Transverse colon (tissue), 4 donors: ENCODE data around the gene RNF225. TPM values are rescaled to one million over a fixed set of nuclear protein-coding genes. Genes with fewer than 3 reads are reported as not detected.
A peak's percentile ranks its signal among the peaks of the same experiment; 100 is the strongest.
"Not testable (repeated sequence)": the region's sequence is repeated elsewhere in the genome, so short reads cannot be mapped to it uniquely, and the experiment has no call there.

ENCODE experiments used
- DNase-seq: peaks from one replicate; pipeline ENCODE4 v3.0.0-alpha.2; 2019
- H3K27ac ChIP-seq, 4 donors: fragments of 200-600 bp; sonication (generic); 2 replicates each; pipeline ENCODE4 v1.5.1; 2016 to 2018; ENCODE audit warnings: inconsistent platforms in 4 of 4
- H3K27me3 ChIP-seq: fragments of 200-600 bp; sonication (generic); 2 replicates; pipeline ENCODE4 v1.5.1; 2017; ENCODE audit warnings: inconsistent platforms
- H3K36me3 ChIP-seq, 4 donors: fragments of 200-600 bp; sonication (generic); 2 replicates each; pipeline ENCODE4 v1.5.1; 2017 to 2019; ENCODE audit warnings: inconsistent platforms in 4 of 4
- H3K4me1 ChIP-seq, 4 donors: fragments of 200-600 bp; sonication (generic); 2 replicates each; pipeline ENCODE4 v1.5.1; 2017 to 2020; ENCODE audit warnings: inconsistent platforms in 4 of 4
- H3K4me3 ChIP-seq, 4 donors: fragments of 200-600 bp; sonication (generic); 1 replicate in 1 of 4; 2 replicates in 3 of 4; pipeline versions ENCODE4 v1.5.1 to v1.6.1; 2017 to 2019; ENCODE audit warnings: inconsistent platforms in 4 of 4
- H3K9me3 ChIP-seq, 2 donors: fragments of 200-600 bp; sonication (generic); 2 replicates each; pipeline ENCODE4 v1.5.1; 2017 to 2019; ENCODE audit warnings: inconsistent platforms in 2 of 2
- CTCF ChIP-seq, 5 experiments: fragments of 200-600 bp in 3 of 5; fragments of 450-650 bp in 2 of 5; sonication (generic) in 3 of 5; IDR thresholded peaks; 1 replicate in 2 of 5; 2 replicates in 3 of 5; pipeline ENCODE4 v1.5.1; 2016 to 2017; ENCODE audit warnings: antibody characterized with exemption in 5 of 5, inconsistent platforms in 3 of 5, mild to moderate bottlenecking in 2 of 5, moderate library complexity in 1 of 5
- EP300 ChIP-seq: sonication (generic); formaldehyde crosslinking; IDR thresholded peaks from one replicate; pipeline ENCODE4 v1.6.1; 2017; ENCODE audit warnings: antibody characterized with exemption, low read depth
- POLR2A ChIP-seq: fragments of 450-650 bp; IDR thresholded peaks from one replicate; pipeline ENCODE4 v1.6.1; 2016; ENCODE audit warnings: antibody characterized with exemption, mild to moderate bottlenecking, moderate library complexity
- POLR2AphosphoS5 ChIP-seq, 3 donors: sonication (generic); formaldehyde crosslinking; IDR thresholded peaks; one replicate each; pipeline ENCODE4 v1.6.1; 2016; ENCODE audit warnings: antibody characterized with exemption in 3 of 3
- WGBS, 2 donors: methylation state at CpG; one replicate each; pipeline ENCODE4 v1.1.5; 2018; ENCODE audit warnings: low coverage in 1 of 2; 5-methylcytosine and 5-hydroxymethylcytosine counted together
- in situ Hi-C, 4 donors: fragments of 200-750 bp; cut with MboI; loops; one replicate each; pipeline versions ENCODE4 v1.15.0 to v1.15.1; 2017; ENCODE audit warnings: low sequenced_read_pairs in 3 of 4, low pct_ligation_motif_present in 1 of 4, low pct_unique_long_range_greater_than_20kb in 1 of 4
- intact Hi-C: fragments of 100-400 bp; cut with DNase I; formaldehyde crosslinking; loops from one replicate; pipeline ENCODE4 v1.15.1; 2023; ENCODE audit warnings: low total_unique reads
- total RNA-seq, 4 donors: library from RNA; depleted of rRNA; stranded (reverse); fragments of >200 nt; gene quantifications; one replicate each; pipeline ENCODE4 v1.1.0, GENCODE V29; 2016

RNF225 gene
- total RNA-seq, result not detected

GRCh38 chr19:58395220-58395978 is at the start of gene RNF225:
Gene RNF225, plus strand, starts transcription at chr19:58395656. Its CDS starts 434 bp downstream, at chr19:58396090.
- peak; percentile 24 for TF ChIP-seq POLR2A
- TF ChIP-seq POLR2AphosphoS5 (IDR thresholded peaks at IDR 0.05), result no peak
- peak; percentile 50 for DNase-seq
- 41% methylated on average over 21 of the region's 21 CpGs; no CpG with 5 or more reads in 1 of the 2 donors for WGBS, 2 donors
- no peak within 1 kb of the TSS for H3K27ac ChIP-seq
- peaks cover 2 to 21% (median 9%) of the 10 kb centered on the region in 4 donors for H3K4me1 ChIP-seq
- peak within 1 kb of the TSS in 1 of 4 donors; percentile 21 for H3K4me3 ChIP-seq
- intact Hi-C loops, result no loop called here
- peaks cover 0 to 40% (median 5%) of the 10 kb centered on the region in 4 donors for H3K36me3 ChIP-seq
- no peaks in the 10 kb centered on the region for H3K9me3 ChIP-seq
- in situ Hi-C loops, result no loop called here
- H3K27me3 ChIP-seq, result peaks cover 29% of the 10 kb centered on the region

DNA sequence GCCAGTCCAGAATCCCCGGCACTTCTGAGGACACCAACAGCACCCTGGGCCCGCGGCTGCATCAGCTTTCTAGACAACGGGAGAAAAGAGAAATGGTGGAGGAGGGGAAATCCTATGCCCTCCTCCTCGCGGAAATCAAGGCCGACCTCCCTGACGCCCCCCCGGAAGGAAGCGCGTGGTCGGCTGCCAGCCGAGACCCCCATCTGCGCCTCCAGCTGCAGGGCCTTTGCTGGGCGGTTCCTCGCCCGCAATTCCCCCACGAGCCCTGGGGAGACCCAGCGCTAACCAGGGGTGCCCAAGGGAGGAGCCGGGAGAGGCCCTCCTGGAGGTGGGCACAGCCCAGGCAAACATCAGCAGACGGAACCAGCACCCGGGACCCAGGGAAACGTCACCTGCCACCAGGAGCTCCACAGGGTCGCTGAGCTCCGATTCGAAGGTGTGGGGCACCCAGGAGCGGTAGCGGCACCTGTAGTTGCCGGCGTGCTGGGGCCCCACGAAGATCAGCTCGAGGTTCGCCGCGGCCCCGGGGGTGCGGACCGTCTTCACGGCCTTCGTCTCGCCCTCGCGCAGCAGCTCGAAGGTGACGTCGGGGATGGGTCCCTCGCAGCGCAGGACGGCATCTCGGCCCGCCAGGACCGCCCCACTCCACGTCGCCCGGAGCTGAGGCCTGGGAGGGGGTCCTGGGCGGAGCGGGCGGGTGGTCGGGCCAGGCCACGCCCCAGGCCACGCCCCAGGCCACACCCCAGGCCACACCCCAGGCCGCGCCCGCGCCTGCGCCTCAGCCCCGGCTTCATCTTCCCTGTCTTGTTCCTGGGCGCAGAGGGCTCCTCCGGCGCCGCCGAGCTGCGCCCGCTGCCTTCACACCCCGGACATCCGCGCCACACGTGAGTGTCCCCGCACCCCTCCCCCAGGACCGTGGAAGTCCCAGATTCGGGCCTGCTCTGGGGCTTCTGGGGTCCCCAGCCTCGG is 48.2 kb upstream of the RNF225 start:
- TF ChIP-seq POLR2AphosphoS5 (IDR thresholded peaks at IDR 0.05), result peak in 1 of 3 donors; percentile 46
- no peak for TF ChIP-seq EP300
- WGBS, 2 donors, result 18% methylated on average over 59 of the region's 82 CpGs; no CpG with 5 or more reads in 1 of the 2 donors
- Histone ChIP-seq H3K4me3 (peak overlapping the region; percentile 35 to 58 (median 44)), H3K27me3 (peaks cover 62% of the 10 kb centered on the region), H3K27ac (peak overlapping the region; percentile 60 to 86 (median 75)), H3K9me3 (no peaks in the 10 kb centered on the region), H3K36me3 (no peaks in the 10 kb centered on the region), H3K4me1 (peaks cover 0 to 26% (median 8%) of the 10 kb centered on the region in 4 donors)
- DNase-seq, result peak; percentile 69
- in situ Hi-C loops (no loop called here), intact Hi-C loops (no loop called here)

- Histone ChIP-seq H3K4me1 (peaks cover 0 to 26% (median 8%) of the 10 kb centered on the region in 4 donors), H3K27ac (peak overlapping the region; percentile 60 to 86 (median 75)), H3K4me3 (peak overlapping the region; percentile 35 to 58 (median 41)), H3K27me3 (peaks cover 62% of the 10 kb centered on the region)
- DNase-seq, H3K9me3 ChIP-seq, H3K36me3 ChIP-seq, in situ Hi-C loops, intact Hi-C loops: not testable (repeated sequence)
- WGBS, 2 donors, result 22 to 29% methylated on average over 7 to 12 of the region's 12 CpGs
Observed at GRCh38 chr19:58348080-58348479, 47.4 kb upstream of the RNF225 start.

GRCh38 chr19:58349590-58349989 is 45.9 kb upstream of the RNF225 start:
- in situ Hi-C loops, result no loop called here
- 51 to 52% methylated on average over 5 to 8 of the region's 8 CpGs for WGBS, 2 donors
- no peak for DNase-seq
- Histone ChIP-seq H3K9me3 (no peaks in the 10 kb centered on the region), H3K27me3 (peaks cover 62% of the 10 kb centered on the region), H3K36me3 (no peaks in the 10 kb centered on the region), H3K4me1 (peaks cover 0 to 26% (median 8%) of the 10 kb centered on the region in 4 donors), H3K4me3 (peak overlapping the region in 1 of 4 donors; percentile 29), H3K27ac (no peak overlapping the region)
- intact Hi-C loops, result no loop called here
- no peak for TF ChIP-seq POLR2AphosphoS5 (IDR thresholded peaks at IDR 0.05)
- no peak for TF ChIP-seq EP300
- no peak for TF ChIP-seq CTCF (IDR thresholded peaks at IDR 0.05)
- TF ChIP-seq POLR2A, result no peak

DNA sequence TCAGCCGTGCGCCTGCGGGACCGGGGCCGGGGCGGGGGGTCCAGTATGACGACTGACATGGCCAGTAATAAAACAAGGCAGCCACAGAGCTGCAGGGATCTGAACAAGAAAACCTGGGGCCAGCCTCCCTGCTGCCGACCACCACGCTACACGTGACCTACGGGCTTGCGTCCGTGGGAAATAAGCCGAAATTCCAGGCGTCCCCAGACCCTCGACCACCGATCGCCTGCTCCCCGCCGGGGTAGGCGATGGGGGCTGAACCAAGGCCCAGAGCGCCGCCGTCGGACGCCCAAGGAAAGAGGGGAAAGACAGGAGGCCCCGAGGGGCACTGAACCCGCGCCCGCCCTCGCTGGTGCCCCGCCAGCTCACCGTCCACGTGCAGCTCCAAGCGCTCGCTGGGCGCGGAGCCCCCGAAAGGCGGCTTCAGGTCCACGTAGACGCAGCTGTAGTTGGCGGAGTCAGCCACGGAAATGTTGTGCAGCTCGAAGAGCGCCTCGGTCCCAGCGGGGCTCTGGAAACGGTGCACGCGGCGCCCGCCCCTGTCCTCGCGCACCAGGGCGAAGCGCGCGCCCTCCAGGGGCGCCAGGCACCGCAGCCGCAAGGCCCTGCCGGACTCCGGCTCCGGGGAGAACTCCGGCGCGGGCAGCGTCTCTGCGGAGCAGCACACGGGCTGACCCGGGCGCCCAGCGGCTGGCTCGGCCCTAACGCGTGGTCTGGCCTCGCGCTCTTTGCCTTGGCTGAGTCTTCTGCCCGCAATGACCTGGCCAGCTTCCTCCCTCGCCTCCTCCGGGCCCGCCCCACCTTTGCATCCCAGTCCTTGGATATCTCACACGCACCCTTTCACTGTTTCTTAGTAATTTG is 45.2 kb upstream of the RNF225 start:
- intact Hi-C loops, result no loop called here
- H3K4me3 ChIP-seq, result peak overlapping the region in 1 of 4 donors; percentile 29
- H3K4me1 ChIP-seq, result peaks cover 0 to 26% (median 8%) of the 10 kb centered on the region in 4 donors
- H3K9me3 ChIP-seq, result no peaks in the 10 kb centered on the region
- no peak for DNase-seq
- H3K27ac ChIP-seq, result no peak overlapping the region
- no peak for TF ChIP-seq POLR2AphosphoS5 (IDR thresholded peaks at IDR 0.05)
- no peak for TF ChIP-seq POLR2A
- no peak for TF ChIP-seq CTCF (IDR thresholded peaks at IDR 0.05)
- no peak for TF ChIP-seq EP300
- in situ Hi-C loops, result no loop called here
- H3K36me3 ChIP-seq, result no peaks in the 10 kb centered on the region
- peaks cover 62% of the 10 kb centered on the region for H3K27me3 ChIP-seq
- 61% methylated on average over 40 of the region's 84 CpGs; no CpG with 5 or more reads in 1 of the 2 donors for WGBS, 2 donors
